ENCODE measurements around the gene IPO13.

DNA sequence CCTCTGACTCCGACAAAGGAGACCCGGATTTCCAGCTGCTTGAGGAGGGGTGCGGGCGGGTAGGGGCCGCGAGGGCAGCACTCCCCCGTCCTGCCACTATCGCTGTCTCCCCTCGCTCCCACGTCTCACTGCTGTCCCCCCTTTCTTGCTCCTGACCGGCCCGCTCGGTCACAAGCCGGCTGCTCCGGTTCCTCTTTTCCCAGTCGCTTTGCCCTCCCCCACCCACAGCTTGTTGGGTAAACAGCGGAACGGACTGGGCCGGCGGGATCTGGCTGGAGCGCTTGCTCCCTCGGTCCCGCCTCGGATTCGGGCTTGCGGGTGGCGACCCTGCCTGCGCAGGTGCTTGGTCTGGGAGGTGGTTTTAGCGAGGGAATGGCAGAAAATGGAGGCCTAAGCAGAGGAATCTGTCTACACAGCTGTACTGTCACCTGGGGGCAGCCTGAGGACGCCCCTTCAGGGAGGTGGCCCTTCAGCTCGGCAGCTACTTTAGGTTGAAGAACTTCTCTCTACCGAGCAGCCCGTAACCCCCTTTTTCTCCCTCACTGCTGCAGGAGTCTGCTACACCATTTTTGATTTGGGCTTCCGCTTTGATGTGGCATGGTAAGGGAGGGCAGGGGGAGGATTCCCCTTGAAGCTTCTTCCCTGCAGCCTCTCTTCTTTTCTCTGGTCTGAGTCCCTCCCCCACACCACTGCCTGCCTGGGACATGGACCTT is 28.7 kb downstream of the IPO13 start:
- no peak for TF ChIP-seq ZNF274 (IDR thresholded peaks at IDR 0.05; ENCODE audit: low read depth, low read length)
- TF ChIP-seq YY1 (IDR thresholded peaks at IDR 0.05; ENCODE audit: insufficient read depth, insufficient read length), result no peak
- no peak for TF ChIP-seq SUZ12 (IDR thresholded peaks at IDR 0.05; ENCODE audit: extremely low read depth, insufficient read depth, insufficient read length)

All from NT2/D1 (cell line).